ENCODE measurements around the gene LOXL1.
"Not testable (repeated sequence)": the region's sequence is repeated elsewhere in the genome, so short reads cannot be mapped to it uniquely, and the experiment has no call there.

LOXL1 gene

GRCh38 chr15:73936588-73937290 lies 10.5 kb downstream of the LOXL1 start:
- no peaks in the 10 kb centered on the region for H4K20me1 ChIP-seq (ENCODE audit: insufficient read depth, low read length)
- H3K4me1 ChIP-seq (ENCODE audit: insufficient read depth, low read length), result no peaks in the 10 kb centered on the region
- no peak overlapping the region for H3K4me3 ChIP-seq (ENCODE audit: low read depth in 1 of 2, low read length in 2 of 2)
- H3K27ac ChIP-seq (ENCODE audit: low read length), result no peak overlapping the region
- no peaks in the 10 kb centered on the region for H3K9me3 ChIP-seq (ENCODE audit: insufficient read depth, low read length, severe bottlenecking)
- H3K27me3 ChIP-seq (ENCODE audit: insufficient read depth, low read length, poor library complexity), result peaks cover 2% of the 10 kb centered on the region
- ATAC-seq (ENCODE audit: insufficient read depth, low read depth), result no peak
- no peaks in the 10 kb centered on the region for H3K79me2 ChIP-seq (ENCODE audit: insufficient read depth, low read length)
- DNase-seq, result no peak
- no peak overlapping the region for H3K4me2 ChIP-seq (ENCODE audit: insufficient read depth, low read length)
- no peak overlapping the region for H2AFZ ChIP-seq (ENCODE audit: low read depth, low read length)
- TF ChIP-seq EZH2 (IDR thresholded peaks at IDR 0.05; ENCODE audit: borderline replicate concordance, low read depth, low read length, severe bottlenecking) (no peak), CTCF (IDR thresholded peaks at IDR 0.05; ENCODE audit: borderline replicate concordance, extremely low read depth, low read length, poor library complexity, severe bottlenecking) (no peak)
- H3K36me3 ChIP-seq (ENCODE audit: insufficient read depth, low read length), result no peaks in the 10 kb centered on the region
- H3K9ac ChIP-seq (ENCODE audit: low read depth, low read length), result no peak overlapping the region

DNA sequence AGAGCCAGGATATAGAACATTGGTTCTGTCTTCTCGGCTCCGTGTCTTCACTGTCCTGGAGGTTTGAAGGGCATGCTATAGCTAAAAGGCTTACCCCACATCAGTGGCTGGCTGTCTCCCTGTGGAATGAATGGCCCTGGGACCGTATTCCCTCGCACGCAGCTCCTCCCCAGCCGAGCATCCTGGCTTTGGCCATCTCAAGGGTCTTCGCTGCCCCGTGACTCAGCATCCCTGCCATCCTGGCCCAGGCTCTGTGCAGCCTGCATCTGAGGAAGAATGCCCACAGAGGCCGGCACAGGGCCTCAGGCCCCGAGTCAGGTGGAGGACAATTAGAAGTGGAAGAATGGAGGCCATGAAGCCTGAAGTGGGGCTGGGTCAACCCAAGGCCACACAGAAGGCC lies 11.0 kb downstream of the LOXL1 start:
- no peaks in the 10 kb centered on the region for H3K36me3 ChIP-seq (ENCODE audit: insufficient read depth, low read length)
- no peaks in the 10 kb centered on the region for H3K9me3 ChIP-seq (ENCODE audit: insufficient read depth, low read length, severe bottlenecking)
- TF ChIP-seq EZH2 (IDR thresholded peaks at IDR 0.05; ENCODE audit: borderline replicate concordance, low read depth, low read length, severe bottlenecking) (no peak), CTCF (IDR thresholded peaks at IDR 0.05; ENCODE audit: borderline replicate concordance, extremely low read depth, low read length, poor library complexity, severe bottlenecking) (no peak)
- no peak overlapping the region for H3K9ac ChIP-seq (ENCODE audit: low read depth, low read length)
- H3K79me2 ChIP-seq (ENCODE audit: insufficient read depth, low read length), result no peaks in the 10 kb centered on the region
- no peaks in the 10 kb centered on the region for H4K20me1 ChIP-seq (ENCODE audit: insufficient read depth, low read length)
- H3K4me1 ChIP-seq (ENCODE audit: insufficient read depth, low read length), result no peaks in the 10 kb centered on the region
- ATAC-seq (ENCODE audit: insufficient read depth, low read depth), result no peak
- H3K27me3 ChIP-seq (ENCODE audit: insufficient read depth, low read length, poor library complexity), result peaks cover 2% of the 10 kb centered on the region
- H2AFZ ChIP-seq (ENCODE audit: low read depth, low read length), result no peak overlapping the region
- no peak for DNase-seq
- H3K27ac ChIP-seq (ENCODE audit: low read length), result no peak overlapping the region
- H3K4me3 ChIP-seq (ENCODE audit: low read depth in 1 of 2, low read length in 2 of 2), result no peak overlapping the region
- H3K4me2 ChIP-seq (ENCODE audit: insufficient read depth, low read length), result no peak overlapping the region

GRCh38 chr15:73937726-73938125 lies 11.5 kb downstream of the LOXL1 start:
- no peaks in the 10 kb centered on the region for H3K4me1 ChIP-seq (ENCODE audit: insufficient read depth, low read length)
- no peak for TF ChIP-seq CTCF (IDR thresholded peaks at IDR 0.05; ENCODE audit: borderline replicate concordance, extremely low read depth, low read length, poor library complexity, severe bottlenecking)
- TF ChIP-seq EZH2 (IDR thresholded peaks at IDR 0.05; ENCODE audit: borderline replicate concordance, low read depth, low read length, severe bottlenecking), result no peak
- no peaks in the 10 kb centered on the region for H3K9me3 ChIP-seq (ENCODE audit: insufficient read depth, low read length, severe bottlenecking)
- no peak overlapping the region for H3K4me3 ChIP-seq (ENCODE audit: low read depth in 1 of 2, low read length in 2 of 2)
- H3K79me2 ChIP-seq (ENCODE audit: insufficient read depth, low read length), result no peaks in the 10 kb centered on the region
- no peaks in the 10 kb centered on the region for H3K36me3 ChIP-seq (ENCODE audit: insufficient read depth, low read length)
- no peak for ATAC-seq (ENCODE audit: insufficient read depth, low read depth)
- H3K27me3 ChIP-seq (ENCODE audit: insufficient read depth, low read length, poor library complexity), result no peaks in the 10 kb centered on the region
- H3K9ac ChIP-seq (ENCODE audit: low read depth, low read length), result no peak overlapping the region
- H3K27ac ChIP-seq (ENCODE audit: low read length), result no peak overlapping the region
- DNase-seq, result no peak
- no peak overlapping the region for H3K4me2 ChIP-seq (ENCODE audit: insufficient read depth, low read length)
- H2AFZ ChIP-seq (ENCODE audit: low read depth, low read length), result no peak overlapping the region
- no peaks in the 10 kb centered on the region for H4K20me1 ChIP-seq (ENCODE audit: insufficient read depth, low read length)

- not testable (repeated sequence) for ATAC-seq (ENCODE audit: insufficient read depth, low read depth); H3K9me3 ChIP-seq (ENCODE audit: insufficient read depth, low read length, severe bottlenecking); H3K36me3 ChIP-seq (ENCODE audit: insufficient read depth, low read length); H3K4me1 ChIP-seq (ENCODE audit: insufficient read depth, low read length); H4K20me1 ChIP-seq (ENCODE audit: insufficient read depth, low read length); H3K9ac ChIP-seq (ENCODE audit: low read depth, low read length); DNase-seq; H3K4me3 ChIP-seq (ENCODE audit: low read depth in 1 of 2, low read length in 2 of 2); H2AFZ ChIP-seq (ENCODE audit: low read depth, low read length); H3K27me3 ChIP-seq (ENCODE audit: insufficient read depth, low read length, poor library complexity); H3K27ac ChIP-seq (ENCODE audit: low read length); H3K4me2 ChIP-seq (ENCODE audit: insufficient read depth, low read length); H3K79me2 ChIP-seq (ENCODE audit: insufficient read depth, low read length)
Measured at GRCh38 chr15:73938516-73938915, 12.3 kb downstream of the LOXL1 start.
